NCI-H2107 treated with DMSO at 0.1 percent for 48 hours (cell line): Measurements from ENCODE around the gene KRT31.
"Not testable (repeated sequence)": the region's sequence is repeated elsewhere in the genome, so short reads cannot be mapped to it uniquely, and the experiment has no call there.

ENCODE experiments used
- DNase-seq: peaks from one replicate; lab custom pipeline; 2025; ENCODE audit not compliant: unreplicated experiment; lab: John Stamatoyannopoulos, UW

KRT31 gene

GRCh38 chr17:41418116-41418860 lies 20.9 kb upstream of the KRT31 start:
- DNase-seq: no peak

DNA sequence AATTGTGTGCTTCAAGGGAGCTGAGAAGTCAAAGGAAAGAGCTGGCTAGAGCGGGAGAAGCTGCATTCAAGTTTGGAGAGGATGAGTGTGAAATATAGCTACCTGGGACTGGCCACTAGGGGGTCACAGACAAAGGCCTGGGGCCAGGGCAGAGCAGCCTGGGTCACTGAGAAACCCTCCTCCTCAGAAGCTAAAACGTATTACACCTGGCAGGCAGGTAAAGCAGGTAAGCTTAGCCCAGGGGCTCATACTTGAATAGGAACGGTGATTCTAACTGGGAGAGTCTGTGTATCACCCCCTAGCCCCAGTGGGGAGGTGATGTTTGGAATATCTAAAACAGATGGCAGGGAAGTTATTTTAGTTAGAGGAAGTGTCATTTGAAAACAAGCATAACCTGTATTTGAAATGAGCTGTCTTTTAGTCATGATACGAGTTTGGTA lies 20.2 kb upstream of the KRT31 start:
- no peak for DNase-seq

DNA sequence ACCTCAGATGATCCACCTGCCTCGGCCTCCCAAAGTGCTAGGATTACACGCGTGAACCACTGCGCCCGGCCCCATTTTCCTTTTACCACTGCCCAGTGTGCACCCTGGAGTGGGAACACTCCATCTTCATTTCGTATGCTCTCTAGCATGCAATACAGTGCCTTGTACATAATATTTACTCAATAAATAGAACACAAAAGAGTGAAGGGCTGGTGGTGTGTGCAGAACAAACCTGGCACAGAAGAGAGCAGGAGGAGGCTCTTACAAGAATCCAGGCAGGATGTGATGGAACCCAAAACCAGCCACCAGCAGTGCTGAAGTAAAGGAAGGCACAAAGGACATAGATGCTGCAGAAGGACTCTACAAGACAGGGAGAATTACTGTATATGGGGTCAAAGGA lies 19.7 kb upstream of the KRT31 start:
- DNase-seq: no peak

- peak; percentile 23 for DNase-seq
Measured at GRCh38 chr17:41416479-41416878, 19.1 kb upstream of the KRT31 start.

GRCh38 chr17:41415833-41416335 lies 18.5 kb upstream of the KRT31 start:
- DNase-seq: no peak

GRCh38 chr17:41415411-41415810 lies 18.0 kb upstream of the KRT31 start:
- DNase-seq: no peak

DNA sequence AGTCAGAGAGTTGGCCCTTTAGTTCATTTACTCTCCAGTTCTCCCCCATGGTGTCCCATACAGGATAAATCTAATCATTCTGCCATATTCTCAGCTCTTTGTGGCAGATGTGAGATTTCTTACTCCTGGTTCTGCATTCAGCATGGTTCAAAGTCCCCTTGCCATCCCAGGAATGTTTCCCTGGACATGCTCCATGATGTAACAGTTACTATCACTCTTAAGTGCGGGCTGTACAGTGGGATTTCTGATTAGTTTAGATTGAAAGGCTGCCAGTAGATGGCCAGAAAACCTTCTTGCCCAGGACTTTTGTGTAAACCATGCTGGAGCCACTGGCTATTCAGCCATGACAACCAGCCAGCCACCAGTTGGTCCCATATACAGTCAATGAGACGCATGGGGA lies 16.6 kb upstream of the KRT31 start:
- no peak for DNase-seq

DNA sequence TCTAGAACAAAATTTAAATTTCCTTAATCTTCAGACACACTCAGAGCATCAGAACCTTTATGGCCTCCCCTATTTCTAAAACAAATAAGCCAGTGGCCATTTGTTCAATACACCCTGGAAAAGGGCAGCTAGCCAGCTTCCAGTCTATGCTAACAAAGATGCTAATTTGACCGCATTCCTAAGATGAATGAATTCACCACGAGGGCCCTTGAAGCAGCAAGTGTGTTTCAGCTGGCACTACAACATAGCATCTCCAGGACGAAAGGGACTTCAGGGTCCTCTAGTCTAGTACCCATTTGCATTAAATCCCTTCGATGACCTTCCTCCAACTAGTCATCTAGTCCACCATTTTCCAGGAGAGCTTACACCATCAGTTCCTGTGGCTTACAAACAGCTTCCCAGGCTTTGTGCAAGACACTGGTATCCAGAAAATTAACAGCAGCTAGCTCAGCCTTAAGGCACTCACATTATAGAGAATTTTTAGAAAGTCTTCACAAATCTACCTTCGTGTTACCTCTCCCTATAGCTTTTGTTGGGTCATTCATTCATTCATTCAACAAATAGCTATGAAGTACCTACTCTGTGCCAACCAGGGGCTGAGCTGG lies 16.0 kb upstream of the KRT31 start:
- no peak for DNase-seq

GRCh38 chr17:41411072-41411840 lies 13.8 kb upstream of the KRT31 start:
- no peak for DNase-seq

- no peak for DNase-seq
Measured at GRCh38 chr17:41407226-41407625, 9.8 kb upstream of the KRT31 start.

DNA sequence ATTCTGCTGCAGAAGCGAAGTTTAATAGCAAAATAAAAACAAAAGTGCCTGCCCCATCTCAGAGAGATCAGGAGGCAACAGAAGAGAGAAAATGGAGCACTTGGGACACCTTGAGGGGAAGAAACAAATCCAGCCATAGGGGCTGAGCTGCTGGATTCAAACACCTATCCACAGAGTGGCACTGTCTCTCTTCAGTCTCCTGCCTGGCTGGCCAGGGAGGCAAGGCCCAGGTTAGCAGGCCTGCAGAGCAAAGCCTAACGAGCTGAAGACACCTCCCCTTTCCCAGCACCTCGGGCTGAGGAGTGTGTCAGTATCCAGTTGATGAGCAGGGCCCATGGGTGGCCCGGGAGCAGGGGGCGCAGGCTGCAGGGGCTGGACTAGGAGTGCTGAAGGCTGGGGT lies 8.8 kb upstream of the KRT31 start:
- DNase-seq: no peak

GRCh38 chr17:41404024-41404671 lies 6.7 kb upstream of the KRT31 start:
- DNase-seq: no peak

- DNase-seq: no peak
Measured at GRCh38 chr17:41403404-41404023, 6.1 kb upstream of the KRT31 start.

DNA sequence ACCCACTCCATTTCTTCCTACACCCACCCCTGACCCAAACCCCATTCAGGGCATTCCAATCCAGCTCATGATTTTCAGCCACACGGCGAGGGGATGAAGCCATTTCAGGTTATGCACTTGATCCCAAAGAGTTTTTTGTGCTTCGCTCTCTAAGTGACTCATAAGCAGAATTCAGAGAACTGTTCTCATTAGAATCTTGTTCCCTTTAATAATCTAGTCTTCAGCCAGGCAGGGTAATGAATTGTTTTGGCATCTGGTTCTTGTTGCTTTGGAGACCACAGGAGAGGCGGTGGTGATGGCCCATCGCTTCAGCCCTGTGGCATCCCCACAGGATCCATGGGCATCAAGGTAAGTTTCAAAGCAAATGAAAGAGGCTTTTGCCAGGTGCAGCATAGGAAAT lies 4.8 kb upstream of the KRT31 start:
- DNase-seq: no peak

GRCh38 chr17:41396340-41396739 lies 1.1 kb downstream of the KRT31 start:
- no peak for DNase-seq

- DNase-seq: no peak
Measured at GRCh38 chr17:41395611-41396010, 1.8 kb downstream of the KRT31 start.

GRCh38 chr17:41395044-41395443 lies 2.4 kb downstream of the KRT31 start:
- DNase-seq: not testable (repeated sequence)

GRCh38 chr17:41394254-41394996 lies 3.0 kb downstream of the KRT31 start:
- no peak for DNase-seq

GRCh38 chr17:41393826-41394225 lies 3.6 kb downstream of the KRT31 start:
- no peak for DNase-seq

- no peak for DNase-seq
Measured at GRCh38 chr17:41393294-41393693, 4.1 kb downstream of the KRT31 start.
